Ovary (tissue), 9 donors: Measurements from ENCODE around the gene RYR1. TPM values are rescaled to one million over a fixed set of nuclear protein-coding genes. Genes with fewer than 3 reads are reported as not detected.

Experiments used
- DNase-seq, 5 donors: peaks; one replicate each; pipeline ENCODE4 v3.0.0-alpha.2; 2019 to 2020
- H3K27ac ChIP-seq, 2 donors: fragments of 200-600 bp; one replicate each; pipeline versions ENCODE4 v1.5.1 to v1.8.0; 2019 to 2022
- H3K27me3 ChIP-seq: fragments of 200-600 bp; one replicate; pipeline ENCODE4 v1.8.0; 2022
- H3K36me3 ChIP-seq: fragments of 200-600 bp; sonication (generic); one replicate; pipeline ENCODE4 v1.5.1; 2019
- H3K4me1 ChIP-seq: one replicate; pipeline ENCODE4 v1.8.1; 2013; ENCODE audit warnings: mild to moderate bottlenecking, moderate library complexity; ENCODE audit not compliant: insufficient read depth
- H3K4me3 ChIP-seq: fragments of 200-600 bp; sonication (generic); one replicate; pipeline ENCODE4 v1.5.1; 2017
- H3K9me3 ChIP-seq, 2 donors: fragments of 200-600 bp in 1 of 2; sonication (generic) in 1 of 2; one replicate each; pipeline versions ENCODE4 v1.5.1 to v1.8.1; 2013 to 2019; ENCODE audit warnings: mild to moderate bottlenecking in 1 of 2, moderate library complexity in 1 of 2
- CTCF ChIP-seq, 3 donors: fragments of 450-650 bp in 2 of 3; fragments of 200-600 bp in 1 of 3; IDR thresholded peaks; one replicate each; pipeline versions ENCODE4 v1.5.1 to v1.8.0; 2016 to 2022; ENCODE audit warnings: antibody characterized with exemption in 3 of 3, mild to moderate bottlenecking in 1 of 3
- EP300 ChIP-seq: sonication (generic); formaldehyde crosslinking; IDR thresholded peaks from one replicate; pipeline ENCODE4 v1.6.1; 2017; ENCODE audit warnings: antibody characterized with exemption
- POLR2A ChIP-seq: fragments of 450-650 bp; IDR thresholded peaks from one replicate; pipeline ENCODE4 v1.6.1; 2017; ENCODE audit warnings: antibody characterized with exemption, mild to moderate bottlenecking, moderate library complexity
- WGBS, 3 donors: extraction: QIAGEN DNeasy Blood & Tissue Kit in 1 of 3; methylation state at CpG; one replicate each; pipeline versions ENCODE4 v1.1.5 to v1.1.7; 2013 to 2017; 5-methylcytosine and 5-hydroxymethylcytosine counted together
- intact Hi-C, 4 donors: fragments of 100-400 bp; cut with DNase I; formaldehyde crosslinking; loops; one replicate each; pipeline versions ENCODE4 v1.11.0 to v1.15.1; 2022 to 2023
- polyA plus RNA-seq, 2 donors: library from polyadenylated mRNA; stranded (reverse); fragments of 200-250 nt in 1 of 2; fragments of 350-450 nt in 1 of 2; fragmentation: Illumina TruSeq in 1 of 2; extraction: RNeasy Lipid Tissue Mini Kit (QIAGEN cat#74804) in 1 of 2; gene quantifications; one replicate each; pipeline ENCODE4 v1.2.3, GENCODE V29; 2013 to 2014
- total RNA-seq, 7 donors: library from RNA; depleted of rRNA in 2 of 7; stranded (reverse); fragments of >200 nt in 2 of 7; fragmentation: NEBNext Ultra II Directional in 3 of 7; extraction: Animal tissue kit (Norgen Biotek cat#: 25700) in 3 of 7; gene quantifications; one replicate each; pipeline versions ENCODE4 v1.1.0 to v1.2.4, GENCODE V29; 2016 to 2023
- donor health status: DM: no; HTN: no; CAD: no; lungs with moderate emphysema.
- donor health status: DM: no; HTN: no; CAD: no.
- donor health status: Bipolar disorder and iron deficiency.
- donor health status: DM: yes; HTN: yes; CAD: no.
- donor health status: DM: no; HTN: no; CAD: no.
- donor health status: DM: yes; HTN: yes; CAD: no.

The RYR1 gene
- total and polyA plus RNA-seq, 9 donors = 0.57 to 2.6 (median 1.0) TPM

- DNase-seq = no peak
- WGBS, 3 donors = 76 to 88% (median 87%) methylated on average over 9 of the region's 9 CpGs
- Histone ChIP-seq H3K27me3 (no peaks in the 10 kb centered on the region), H3K27ac (no peak overlapping the region), H3K36me3 (no peaks in the 10 kb centered on the region), H3K4me3 (no peak overlapping the region), H3K4me1 (no peaks in the 10 kb centered on the region), H3K9me3 (no peaks in the 10 kb centered on the region)
- TF ChIP-seq CTCF (IDR thresholded peaks at IDR 0.05) (no peak), POLR2A (no peak), EP300 (no peak)
- intact Hi-C loops = no loop called here
Observed at GRCh38 chr19:38448225-38448624, 14.7 kb downstream of the RYR1 start.

- DNase-seq = no peak
- Histone ChIP-seq H3K36me3 (no peaks in the 10 kb centered on the region), H3K4me3 (no peak overlapping the region), H3K9me3 (no peaks in the 10 kb centered on the region), H3K27me3 (no peaks in the 10 kb centered on the region), H3K27ac (no peak overlapping the region), H3K4me1 (no peaks in the 10 kb centered on the region)
- WGBS, 3 donors = 76 to 82% (median 79%) methylated on average over 5 of the region's 5 CpGs
- intact Hi-C loops = no loop called here
- TF ChIP-seq EP300 (no peak), CTCF (IDR thresholded peaks at IDR 0.05) (no peak), POLR2A (no peak)
Observed at GRCh38 chr19:38449518-38449917, 16.0 kb downstream of the RYR1 start.

DNA sequence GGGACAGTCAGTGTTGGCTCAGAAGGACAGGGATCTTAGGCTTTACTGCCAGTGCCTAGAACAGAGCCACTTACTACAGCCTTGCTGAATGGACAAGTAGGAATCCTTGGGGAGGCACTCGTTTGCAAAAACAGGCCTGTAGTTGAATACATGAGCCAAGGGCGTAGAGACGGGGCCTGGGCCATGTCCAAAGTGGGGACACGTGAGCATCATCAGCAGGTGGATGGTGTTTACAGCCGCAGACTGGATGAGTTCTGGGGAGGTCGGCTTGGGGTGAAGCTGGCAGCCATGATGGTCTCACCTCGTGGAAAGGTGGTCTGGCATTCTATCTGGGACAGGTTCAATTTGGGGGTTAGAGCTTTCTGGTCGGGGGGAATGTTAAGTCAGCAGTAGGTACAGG, 17.5 kb downstream of the RYR1 start:
- no peak for DNase-seq
- Histone ChIP-seq H3K27me3 (no peaks in the 10 kb centered on the region), H3K9me3 (no peaks in the 10 kb centered on the region), H3K27ac (no peak overlapping the region), H3K4me3 (no peak overlapping the region), H3K36me3 (no peaks in the 10 kb centered on the region), H3K4me1 (no peaks in the 10 kb centered on the region)
- TF ChIP-seq POLR2A (no peak), CTCF (IDR thresholded peaks at IDR 0.05) (no peak), EP300 (no peak)
- intact Hi-C loops = no loop called here
- WGBS, 3 donors = 70 to 77% (median 76%) methylated on average over 8 of the region's 8 CpGs

GRCh38 chr19:38451629-38452028, 18.1 kb downstream of the RYR1 start:
- DNase-seq = no peak
- no peak for TF ChIP-seq POLR2A
- no peak for TF ChIP-seq EP300
- TF ChIP-seq CTCF (IDR thresholded peaks at IDR 0.05) = no peak
- H3K36me3 ChIP-seq = no peaks in the 10 kb centered on the region
- WGBS, 3 donors = 80 to 84% (median 81%) methylated on average over 9 of the region's 9 CpGs
- H3K27me3 ChIP-seq = no peaks in the 10 kb centered on the region
- no peaks in the 10 kb centered on the region for H3K4me1 ChIP-seq
- intact Hi-C loops = no loop called here
- H3K9me3 ChIP-seq = no peaks in the 10 kb centered on the region
- H3K27ac ChIP-seq = no peak overlapping the region
- H3K4me3 ChIP-seq = no peak overlapping the region
